Body of pancreas (tissue), 4 donors: ENCODE results near the gene SLC22A4.

Source experiments
- POLR2A ChIP-seq, 3 donors: fragments of 450-650 bp; IDR thresholded peaks; one replicate each; pipeline ENCODE4 v1.6.1; 2016; ENCODE audit warnings: antibody characterized with exemption in 3 of 3, mild to moderate bottlenecking in 2 of 3
- TF ChIP-seq, protein P1 (sequence below), 7 experiments: fragments of 450-650 bp in 4 of 7; fragments of 200-600 bp in 3 of 7; sonication (generic) in 3 of 7; IDR thresholded peaks; one replicate each; pipeline ENCODE4 v1.5.1; 2016 to 2019; ENCODE audit warnings: antibody characterized with exemption in 7 of 7

DNA sequence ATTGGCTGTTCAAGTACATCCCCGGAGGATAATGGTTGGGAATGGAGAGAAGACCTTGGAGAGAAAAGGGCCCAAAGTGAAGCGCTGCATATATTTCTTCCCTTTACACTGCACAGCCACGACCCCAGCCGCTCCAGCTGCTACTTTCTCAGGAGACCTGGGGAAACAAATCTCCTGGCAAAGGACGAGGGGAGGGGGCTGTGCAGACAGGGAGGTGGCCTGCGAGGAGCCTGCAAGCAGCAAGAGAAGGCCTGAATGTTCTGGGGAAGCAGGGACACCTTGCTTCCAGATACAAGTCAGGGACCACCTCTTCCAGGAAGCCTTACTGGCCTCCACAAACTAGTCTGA, 37.4 kb upstream of the SLC22A4 start:
- TF ChIP-seq, protein P1, sequence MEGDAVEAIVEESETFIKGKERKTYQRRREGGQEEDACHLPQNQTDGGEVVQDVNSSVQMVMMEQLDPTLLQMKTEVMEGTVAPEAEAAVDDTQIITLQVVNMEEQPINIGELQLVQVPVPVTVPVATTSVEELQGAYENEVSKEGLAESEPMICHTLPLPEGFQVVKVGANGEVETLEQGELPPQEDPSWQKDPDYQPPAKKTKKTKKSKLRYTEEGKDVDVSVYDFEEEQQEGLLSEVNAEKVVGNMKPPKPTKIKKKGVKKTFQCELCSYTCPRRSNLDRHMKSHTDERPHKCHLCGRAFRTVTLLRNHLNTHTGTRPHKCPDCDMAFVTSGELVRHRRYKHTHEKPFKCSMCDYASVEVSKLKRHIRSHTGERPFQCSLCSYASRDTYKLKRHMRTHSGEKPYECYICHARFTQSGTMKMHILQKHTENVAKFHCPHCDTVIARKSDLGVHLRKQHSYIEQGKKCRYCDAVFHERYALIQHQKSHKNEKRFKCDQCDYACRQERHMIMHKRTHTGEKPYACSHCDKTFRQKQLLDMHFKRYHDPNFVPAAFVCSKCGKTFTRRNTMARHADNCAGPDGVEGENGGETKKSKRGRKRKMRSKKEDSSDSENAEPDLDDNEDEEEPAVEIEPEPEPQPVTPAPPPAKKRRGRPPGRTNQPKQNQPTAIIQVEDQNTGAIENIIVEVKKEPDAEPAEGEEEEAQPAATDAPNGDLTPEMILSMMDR (IDR thresholded peaks at IDR 0.05), result no peak
- no peak for TF ChIP-seq POLR2A (IDR thresholded peaks at IDR 0.05)
